ENCODE results near the gene MMP23B.
"Not testable (repeated sequence)": the region's sequence is repeated elsewhere in the genome, so short reads cannot be mapped to it uniquely, and the experiment has no call there.

Gene MMP23B

GRCh38 chr1:1630191-1630964, 1.6 kb upstream of the MMP23B start:
- DNase-seq (ENCODE audit: low read depth in 3 of 3, low spot score in 1 of 3), result peak; percentile 84 to 90 (median 88)

GRCh38 chr1:1630965-1631781, 800 bp upstream of the MMP23B start:
- no peak for DNase-seq (ENCODE audit: low read depth in 3 of 3, low spot score in 1 of 3)

DNA sequence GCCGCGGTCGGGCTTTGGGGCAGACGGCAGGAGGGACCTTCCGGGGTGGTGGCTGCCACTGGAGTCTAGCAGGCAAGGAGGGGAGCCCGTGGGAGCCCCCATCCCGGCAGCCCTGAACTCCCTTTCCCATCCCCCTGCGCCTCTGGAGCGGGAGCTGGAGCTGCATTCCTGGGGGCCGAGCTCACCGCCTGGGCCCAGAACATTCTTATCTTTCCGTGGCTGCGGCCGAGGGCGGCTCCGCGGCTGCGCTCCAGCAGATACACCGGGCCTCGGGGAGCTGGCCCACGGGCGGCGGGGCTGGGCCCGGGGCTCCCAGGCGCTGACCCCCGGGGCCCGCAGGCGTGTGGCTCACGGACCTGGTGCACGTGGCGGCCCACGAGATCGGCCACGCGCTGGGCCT, 1.4 kb downstream of the MMP23B start:
- not testable (repeated sequence) for DNase-seq (ENCODE audit: low read depth in 3 of 3, low spot score in 1 of 3)

GRCh38 chr1:1634613-1635012, 2.6 kb downstream of the MMP23B start:
- DNase-seq (ENCODE audit: low read depth in 3 of 3, low spot score in 1 of 3), result not testable (repeated sequence)

GRCh38 chr1:1636621-1637478, 4.9 kb downstream of the MMP23B start:
- DNase-seq (ENCODE audit: low read depth in 3 of 3, low spot score in 1 of 3), result not testable (repeated sequence)

DNA sequence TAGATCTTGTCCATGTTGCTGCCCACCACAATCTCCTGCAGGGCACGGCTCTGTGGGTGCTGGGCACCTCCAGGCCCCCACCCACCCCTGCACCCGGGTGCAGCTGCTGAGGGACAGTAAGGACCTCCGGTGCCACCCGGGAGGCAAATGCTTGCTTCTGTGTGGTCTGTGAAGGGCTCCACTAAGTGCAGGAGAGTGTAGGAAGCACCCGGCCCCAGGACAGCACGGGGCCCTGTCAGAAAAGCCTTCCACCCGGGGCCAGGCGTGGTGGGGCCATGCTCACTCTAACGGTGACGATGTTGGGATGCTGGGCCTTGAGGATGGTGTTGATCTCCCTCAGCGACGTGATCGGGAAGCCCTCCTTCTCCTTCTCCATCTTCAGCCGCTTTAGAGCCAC, 5.5 kb downstream of the MMP23B start:
- DNase-seq (ENCODE audit: low read depth in 3 of 3, low spot score in 1 of 3), result not testable (repeated sequence)

DNA sequence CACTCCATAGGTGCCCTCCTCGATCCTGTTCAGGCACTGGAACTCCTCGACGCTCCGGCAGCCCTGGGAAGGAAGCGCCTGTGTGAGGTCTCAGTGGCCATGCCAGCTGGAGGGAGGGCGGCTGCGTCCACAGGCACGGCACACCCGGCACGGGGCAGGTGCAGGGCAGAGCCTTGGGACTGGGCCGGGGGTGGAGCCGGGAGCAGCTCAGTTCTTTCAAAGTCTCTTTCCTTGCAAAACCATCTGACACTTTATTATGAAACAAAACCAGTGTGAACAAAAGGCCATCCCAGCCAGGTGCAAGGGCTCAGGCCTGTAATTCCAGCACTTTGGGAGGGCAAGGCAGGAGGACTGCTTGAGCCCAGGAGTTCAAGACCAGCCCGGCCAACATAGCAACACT, 6.6 kb downstream of the MMP23B start:
- DNase-seq (ENCODE audit: low read depth in 3 of 3, low spot score in 1 of 3), result not testable (repeated sequence)

GRCh38 chr1:1639368-1639767, 7.4 kb downstream of the MMP23B start:
- not testable (repeated sequence) for DNase-seq (ENCODE audit: low read depth in 3 of 3, low spot score in 1 of 3)

GRCh38 chr1:1640081-1640480, 8.1 kb downstream of the MMP23B start:
- DNase-seq (ENCODE audit: low read depth in 3 of 3, low spot score in 1 of 3), result not testable (repeated sequence)

- DNase-seq (ENCODE audit: low read depth in 3 of 3, low spot score in 1 of 3), result not testable (repeated sequence)
Observed at GRCh38 chr1:1640711-1641461, 8.9 kb downstream of the MMP23B start.

GRCh38 chr1:1646326-1646725, 14.4 kb downstream of the MMP23B start:
- not testable (repeated sequence) for DNase-seq (ENCODE audit: low read depth in 3 of 3, low spot score in 1 of 3)

GRCh38 chr1:1647567-1648241, 15.7 kb downstream of the MMP23B start:
- not testable (repeated sequence) for DNase-seq (ENCODE audit: low read depth in 3 of 3, low spot score in 1 of 3)

DNA sequence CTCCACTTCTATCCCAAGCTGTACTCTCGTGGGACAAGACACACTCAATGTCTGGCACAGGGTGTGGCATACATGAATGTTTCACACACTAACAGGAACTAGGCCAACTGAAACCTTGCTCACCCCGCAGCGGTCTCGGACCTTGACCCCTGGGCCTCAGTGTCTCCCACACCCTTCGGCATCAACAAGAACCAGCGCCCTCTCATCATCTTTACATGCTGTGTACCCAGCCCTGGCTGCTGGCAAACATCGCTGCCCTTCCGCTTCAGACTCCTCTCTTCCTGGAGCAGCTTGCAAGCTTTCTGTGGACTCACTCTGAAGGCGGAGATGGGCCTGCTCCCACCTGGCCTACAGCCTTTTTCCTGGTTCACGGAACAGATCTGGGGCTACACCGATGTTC, 16.3 kb downstream of the MMP23B start:
- not testable (repeated sequence) for DNase-seq (ENCODE audit: low read depth in 3 of 3, low spot score in 1 of 3)

DNA sequence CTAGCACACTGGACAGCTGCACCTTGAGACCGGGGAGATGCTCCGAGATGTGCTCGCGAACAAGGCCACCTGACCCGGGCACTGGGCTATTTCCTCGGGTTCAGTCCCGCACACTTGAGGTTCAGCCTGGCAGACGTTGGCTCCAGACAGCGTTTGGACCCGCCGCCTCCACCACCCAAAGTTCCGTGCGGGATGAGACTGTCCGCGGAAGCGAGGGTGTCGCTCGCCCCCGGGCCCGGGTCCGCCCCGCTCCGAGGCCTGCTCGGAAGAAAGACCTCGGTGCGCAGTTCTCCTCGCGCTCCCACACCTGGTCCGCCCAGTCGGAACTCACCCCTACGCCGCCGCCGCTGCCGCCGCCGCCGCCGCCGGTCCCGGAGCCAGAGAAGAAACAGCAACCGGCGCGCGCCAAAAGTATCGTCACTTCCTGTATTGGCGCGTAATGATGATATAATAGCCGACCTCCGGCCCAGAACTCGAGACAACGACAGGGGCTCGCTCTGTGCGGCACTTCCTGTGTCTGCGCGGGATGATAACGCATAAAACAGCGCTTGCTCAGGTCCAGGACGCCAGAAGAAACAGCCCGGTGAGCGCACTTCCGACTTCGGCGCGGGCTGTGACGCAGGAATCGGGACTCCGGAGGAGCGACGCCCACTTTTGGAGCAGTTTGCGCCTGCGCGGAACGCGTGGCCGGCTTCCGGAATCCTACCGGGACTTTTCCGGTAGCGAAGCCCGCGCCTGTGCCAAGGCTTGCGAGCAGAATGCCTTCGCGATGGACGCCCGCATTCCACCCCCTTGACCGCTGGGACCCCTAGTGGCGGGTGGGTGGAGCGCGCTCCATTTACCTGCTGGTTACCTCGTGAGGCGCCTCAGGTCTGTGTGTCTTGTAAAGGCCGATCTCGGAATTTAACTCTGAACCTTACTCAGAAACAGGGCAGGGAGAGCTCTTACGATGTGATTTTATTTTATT, 26.9 kb downstream of the MMP23B start, which contains the start of gene CDK11B:
TSS of gene CDK11B (minus strand) at position 422 of the 967 bp plus-strand sequence. CDS start 1,519 bp downstream, outside the sequence.
- peak; percentile 92 to 98 (median 96) for DNase-seq (ENCODE audit: low read depth in 3 of 3, low spot score in 1 of 3)

DNA sequence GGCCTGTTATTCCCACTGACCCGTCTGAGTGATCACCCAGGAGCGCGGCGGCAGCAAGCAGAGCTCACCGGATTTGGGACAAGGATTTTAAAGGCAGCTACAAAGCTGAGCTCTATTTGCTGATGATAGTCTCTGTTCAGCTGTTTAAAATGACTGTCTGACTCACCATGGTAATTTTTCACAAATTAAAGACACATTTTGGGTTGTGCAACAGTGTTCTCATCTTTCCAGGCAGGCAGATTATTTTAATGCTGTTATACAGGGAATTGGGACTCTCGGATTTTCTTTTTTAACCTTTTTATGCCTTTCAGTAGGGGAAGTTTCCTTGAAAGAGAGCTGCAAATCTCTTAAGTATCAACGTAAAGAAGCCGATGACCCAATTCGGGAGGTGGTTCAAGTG, 30.4 kb downstream of the MMP23B start:
- DNase-seq (ENCODE audit: low read depth in 3 of 3, low spot score in 1 of 3), result not testable (repeated sequence)

DNA sequence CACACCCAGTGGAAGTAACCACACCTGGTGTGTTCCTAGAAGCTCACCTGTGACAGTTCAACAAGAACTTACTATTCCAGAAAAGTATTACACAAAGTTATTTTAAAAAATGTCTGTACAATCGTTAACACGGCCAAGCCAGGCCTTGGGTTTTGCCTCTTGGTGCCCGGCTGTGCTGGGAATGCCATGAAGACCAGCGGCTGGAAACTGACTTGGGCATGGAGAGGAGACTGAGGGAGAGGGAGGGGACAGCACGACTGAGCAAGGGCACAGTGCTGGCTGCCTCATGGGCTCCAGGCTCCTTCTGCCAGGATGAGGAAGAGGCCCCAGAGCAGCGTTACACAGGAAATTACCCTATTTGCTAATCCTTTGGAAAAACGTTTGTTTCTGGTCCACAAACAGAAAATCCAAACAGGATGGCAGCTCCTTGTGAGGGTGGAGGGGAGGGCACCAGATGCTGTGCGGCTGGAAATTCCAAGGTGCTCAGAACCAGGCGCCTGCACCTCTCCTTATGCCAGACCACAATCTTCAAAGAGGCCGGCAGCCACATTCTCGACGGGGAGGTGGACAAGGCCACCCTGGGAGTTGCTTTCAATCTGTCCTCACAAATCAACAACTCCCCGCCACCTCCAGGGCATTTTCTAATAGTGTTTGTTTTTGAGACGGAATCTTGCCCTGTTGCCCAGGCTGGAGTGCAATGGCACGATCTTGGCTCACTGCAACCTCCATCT, 31.0 kb downstream of the MMP23B start:
- not testable (repeated sequence) for DNase-seq (ENCODE audit: low read depth in 3 of 3, low spot score in 1 of 3)

GRCh38 chr1:1664318-1664717, 32.3 kb downstream of the MMP23B start:
- DNase-seq (ENCODE audit: low read depth in 3 of 3, low spot score in 1 of 3), result not testable (repeated sequence)
